CD4-positive, CD25-positive, alpha-beta regulatory T cell (primary cell): ENCODE results near the gene MARCHF3. TPM values are rescaled to one million over a fixed set of nuclear protein-coding genes. Genes with fewer than 3 reads are reported as not detected.
A peak's percentile ranks its signal among the peaks of the same experiment; 100 is the strongest.
"Not testable (repeated sequence)": the region's sequence is repeated elsewhere in the genome, so short reads cannot be mapped to it uniquely, and the experiment has no call there.

ENCODE experiments used
- ATAC-seq, 2 donors: fragments of 150-1000 bp; cut with Tn5 transposase; one replicate each; pipeline ENCODE4 v1.10.0; 2021; ENCODE audit warnings: low read depth in 2 of 2, moderate number of reproducible peaks in 2 of 2, moderate library complexity in 1 of 2
- DNase-seq, 3 donors: peaks; one replicate each; pipeline versions ENCODE4 v3.0.0 to v3.0.0-alpha.2; 2012 to 2022; ENCODE audit warnings: mixed read lengths in 1 of 3
- H3K27ac ChIP-seq: one replicate; pipeline ENCODE4 v1.7.0; 2013; ENCODE audit warnings: mild to moderate bottlenecking, low read length; ENCODE audit not compliant: insufficient read depth, poor library complexity, severe bottlenecking
- H3K27me3 ChIP-seq: one replicate; pipeline ENCODE4 v1.7.0; 2013; ENCODE audit warnings: low read length; ENCODE audit not compliant: control insufficient read depth, insufficient read depth
- H3K36me3 ChIP-seq: one replicate; pipeline ENCODE4 v1.7.0; 2013; ENCODE audit warnings: mild to moderate bottlenecking, low read length, moderate library complexity; ENCODE audit not compliant: control insufficient read depth, insufficient read depth
- H3K4me1 ChIP-seq: 2 replicates; pipeline ENCODE4 v1.7.0; 2013; ENCODE audit warnings: mild to moderate bottlenecking, low read length; ENCODE audit not compliant: insufficient read depth, control insufficient read depth, poor library complexity, severe bottlenecking
- H3K4me3 ChIP-seq: one replicate; pipeline ENCODE4 v1.7.0; 2013; ENCODE audit warnings: low read depth, mild to moderate bottlenecking, low read length, moderate library complexity
- H3K9me3 ChIP-seq, 2 experiments: 1 replicate in 1 of 2; 2 replicates in 1 of 2; pipeline ENCODE4 v1.7.0; 2013; ENCODE audit warnings: low read length in 2 of 2, mild to moderate bottlenecking in 1 of 2, moderate library complexity in 1 of 2; ENCODE audit not compliant: control insufficient read depth in 2 of 2
- H3K27ac Mint-ChIP-seq, 3 donors: one replicate each; pipeline ENCODE4 v1.8.0; 2020 to 2022; ENCODE audit warnings: mild to moderate bottlenecking in 3 of 3, mixed read lengths in 3 of 3, moderate library complexity in 2 of 3
- H3K27me3 Mint-ChIP-seq: one replicate; pipeline ENCODE4 v1.8.0; 2022; ENCODE audit warnings: mild to moderate bottlenecking, mixed read lengths
- H3K36me3 Mint-ChIP-seq: one replicate; pipeline ENCODE4 v1.8.0; 2020; ENCODE audit warnings: mixed read lengths
- H3K4me1 Mint-ChIP-seq, 4 donors: one replicate each; pipeline ENCODE4 v1.8.0; 2020 to 2022; ENCODE audit warnings: mixed read lengths in 4 of 4, mild to moderate bottlenecking in 1 of 4
- H3K4me3 Mint-ChIP-seq, 4 donors: one replicate each; pipeline ENCODE4 v1.8.0; 2020 to 2022; ENCODE audit warnings: mild to moderate bottlenecking in 4 of 4, mixed read lengths in 4 of 4, moderate library complexity in 3 of 4
- H3K9me3 Mint-ChIP-seq, 7 donors: one replicate each; pipeline ENCODE4 v1.8.0; 2020 to 2022; ENCODE audit warnings: mixed read lengths in 7 of 7, mild to moderate bottlenecking in 3 of 7, moderate library complexity in 2 of 7
- polyA plus RNA-seq, 4 donors: library from polyadenylated mRNA; unstranded; fragments of 300-500 nt; fragmentation: Illumina TruSeq; gene quantifications; one replicate each; pipeline ENCODE4 v1.2.3, GENCODE V29; 2021
- total RNA-seq: library from RNA; stranded (reverse); gene quantifications from one replicate; pipeline ENCODE4 v1.2.3, GENCODE V29; 2022

MARCHF3 gene
- total and polyA plus RNA-seq, 5 donors from 2014 or later, result 12.5 to 21.6 (median 15.2) TPM

- Mint-ChIP-seq H3K27me3 (peaks cover 16% of the 10 kb centered on the region), H3K4me3 (peak overlapping the region; percentile 93 to 98 (median 94)), H3K9me3 (peaks cover 0 to under 1% (median 0%) of the 10 kb centered on the region in 7 donors), H3K36me3 (peaks cover 4% of the 10 kb centered on the region), H3K27ac (peak overlapping the region; percentile 45 to 85 (median 81)), H3K4me1 (peaks cover 14 to 55% (median 28%) of the 10 kb centered on the region in 4 donors)
- H3K4me1 ChIP-seq, result peaks cover 34% of the 10 kb centered on the region
- H3K27ac ChIP-seq, result no peak overlapping the region
- H3K4me3 ChIP-seq, result peak overlapping the region; percentile 65
- peak in 1 of 3 donors; percentile 17 for DNase-seq
- no peaks in the 10 kb centered on the region for H3K9me3 ChIP-seq
- ATAC-seq, result no peak
- H3K27me3 ChIP-seq, result no peaks in the 10 kb centered on the region
- no peaks in the 10 kb centered on the region for H3K36me3 ChIP-seq
Observed at GRCh38 chr5:127028822-127029457, 1.4 kb downstream of the MARCHF3 start.

DNA sequence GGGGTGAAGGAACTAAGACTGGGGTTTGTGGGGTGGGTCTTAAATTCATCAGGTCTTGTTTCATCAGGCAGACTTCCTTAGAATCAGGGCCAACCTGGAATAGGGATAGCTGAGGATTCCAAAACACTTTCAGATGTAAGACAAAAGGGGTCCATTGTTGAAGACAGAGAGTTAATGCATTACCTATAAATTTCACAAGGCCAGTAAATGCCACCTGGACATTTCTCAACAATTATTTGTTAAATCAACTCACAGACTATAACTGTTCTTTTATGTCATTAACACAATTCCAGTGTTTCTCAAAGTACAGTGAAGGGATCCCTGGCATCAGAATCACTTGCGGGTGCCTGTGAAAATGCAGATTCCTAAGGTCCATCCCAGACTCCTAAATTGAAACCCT is 2.8 kb downstream of the MARCHF3 start:
- peaks cover 34% of the 10 kb centered on the region for H3K4me1 ChIP-seq
- DNase-seq (no peak), ATAC-seq (no peak)
- H3K36me3 ChIP-seq, result no peaks in the 10 kb centered on the region
- H3K27ac ChIP-seq, result no peak overlapping the region
- Mint-ChIP-seq H3K27ac (no peak overlapping the region), H3K4me1 (peaks cover 14 to 62% (median 28%) of the 10 kb centered on the region in 4 donors), H3K27me3 (peaks cover 12% of the 10 kb centered on the region), H3K9me3 (peaks cover 0 to 1% (median 0%) of the 10 kb centered on the region in 7 donors), H3K36me3 (peaks cover 5% of the 10 kb centered on the region), H3K4me3 (peak overlapping the region in 3 of 4 donors; percentile 21 to 80 (median 77))
- H3K27me3 ChIP-seq, result no peaks in the 10 kb centered on the region
- no peak overlapping the region for H3K4me3 ChIP-seq
- H3K9me3 ChIP-seq, result no peaks in the 10 kb centered on the region

- H3K4me3 Mint-ChIP-seq, result peak overlapping the region in 1 of 4 donors; percentile 77
- peaks cover 14 to 65% (median 28%) of the 10 kb centered on the region in 4 donors for H3K4me1 Mint-ChIP-seq
- H3K36me3 ChIP-seq, result no peaks in the 10 kb centered on the region
- H3K4me3 ChIP-seq, result no peak overlapping the region
- no peak overlapping the region for H3K27ac Mint-ChIP-seq
- H3K9me3 ChIP-seq, result no peaks in the 10 kb centered on the region
- no peaks in the 10 kb centered on the region for H3K27me3 ChIP-seq
- ATAC-seq (no peak), DNase-seq (no peak)
- peaks cover 28% of the 10 kb centered on the region for H3K4me1 ChIP-seq
- H3K27ac ChIP-seq, result no peak overlapping the region
- peaks cover 9% of the 10 kb centered on the region for H3K36me3 Mint-ChIP-seq
- peaks cover 0 to 1% (median 0%) of the 10 kb centered on the region in 7 donors for H3K9me3 Mint-ChIP-seq
- H3K27me3 Mint-ChIP-seq, result peaks cover 12% of the 10 kb centered on the region
Observed at GRCh38 chr5:127026166-127026565, 4.2 kb downstream of the MARCHF3 start.

GRCh38 chr5:127025467-127025866 is 4.9 kb downstream of the MARCHF3 start:
- Histone ChIP-seq H3K27me3 (no peaks in the 10 kb centered on the region), H3K4me1 (peaks cover 22% of the 10 kb centered on the region), H3K9me3 (no peaks in the 10 kb centered on the region), H3K4me3 (no peak overlapping the region), H3K27ac (no peak overlapping the region), H3K36me3 (no peaks in the 10 kb centered on the region)
- Mint-ChIP-seq H3K36me3 (peaks cover 9% of the 10 kb centered on the region), H3K9me3 (peaks cover 0 to 1% (median 0%) of the 10 kb centered on the region in 7 donors), H3K27ac (no peak overlapping the region), H3K4me1 (peaks cover 14 to 66% (median 29%) of the 10 kb centered on the region in 4 donors), H3K4me3 (peak overlapping the region in 1 of 4 donors; percentile 77), H3K27me3 (peaks cover 12% of the 10 kb centered on the region)
- no peak for DNase-seq
- no peak for ATAC-seq

DNA sequence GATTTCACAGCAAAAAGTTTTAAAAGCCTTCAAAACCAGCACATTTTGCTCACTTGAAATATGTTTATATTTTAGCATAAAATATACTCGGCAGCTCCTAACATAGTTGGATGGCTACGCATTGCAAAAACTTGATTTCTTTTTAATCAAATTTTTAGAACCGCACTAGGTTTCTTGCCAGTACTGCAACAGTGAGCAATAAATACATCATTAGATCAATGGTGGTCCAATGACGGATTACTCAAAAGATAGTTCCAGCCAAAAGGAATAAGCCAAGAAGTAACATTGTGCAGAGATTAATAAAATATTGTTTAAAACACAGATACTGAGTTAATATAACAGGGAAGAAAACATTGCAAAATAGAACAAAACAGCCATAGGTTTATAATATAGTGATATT is 5.5 kb downstream of the MARCHF3 start:
- Histone ChIP-seq H3K27me3 (no peaks in the 10 kb centered on the region), H3K27ac (no peak overlapping the region), H3K36me3 (no peaks in the 10 kb centered on the region), H3K4me1 (peaks cover 20% of the 10 kb centered on the region), H3K4me3 (no peak overlapping the region), H3K9me3 (no peaks in the 10 kb centered on the region)
- Mint-ChIP-seq H3K4me3 (no peak overlapping the region), H3K36me3 (peaks cover 9% of the 10 kb centered on the region), H3K4me1 (peaks cover 14 to 68% (median 32%) of the 10 kb centered on the region in 4 donors), H3K27ac (no peak overlapping the region), H3K27me3 (peaks cover 12% of the 10 kb centered on the region), H3K9me3 (peaks cover 0 to 1% (median 0%) of the 10 kb centered on the region in 7 donors)
- no peak for ATAC-seq
- no peak for DNase-seq

DNA sequence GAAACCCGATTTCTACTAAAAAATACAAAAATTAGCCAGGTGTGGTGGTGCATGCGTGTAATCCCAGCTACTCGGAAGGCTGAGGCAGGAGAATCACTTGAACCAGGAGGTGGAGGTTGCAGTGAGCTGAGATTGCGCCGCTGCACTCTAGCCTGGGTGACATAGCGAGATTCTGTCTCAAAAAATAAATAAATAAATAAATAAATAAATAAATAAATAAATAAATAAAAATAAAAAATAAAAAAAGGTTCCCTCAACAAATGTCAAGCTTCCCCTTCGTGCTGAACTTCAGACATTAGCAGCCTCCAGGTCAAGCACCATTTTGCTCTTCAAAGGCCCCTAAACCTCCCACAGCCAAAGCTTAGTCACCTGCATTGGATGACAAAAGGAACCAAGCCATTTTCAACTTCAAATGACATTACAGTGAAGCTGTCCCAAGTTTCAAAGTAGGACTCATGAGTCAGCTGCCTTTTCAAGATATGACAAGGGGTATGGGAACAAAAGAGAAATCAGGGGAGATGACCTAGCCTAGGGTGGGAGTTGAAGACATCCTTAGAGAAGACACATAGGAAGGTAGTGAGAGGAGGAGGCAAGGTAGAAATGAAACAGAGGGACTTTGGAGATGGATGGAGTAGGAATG is 6.7 kb downstream of the MARCHF3 start:
- not testable (repeated sequence) for H3K27me3 ChIP-seq, H3K27ac ChIP-seq, H3K27me3 Mint-ChIP-seq, ATAC-seq, DNase-seq, H3K9me3 Mint-ChIP-seq, H3K36me3 Mint-ChIP-seq, H3K36me3 ChIP-seq, H3K9me3 ChIP-seq, H3K4me3 ChIP-seq, H3K4me3 Mint-ChIP-seq, H3K4me1 ChIP-seq
- peak overlapping the region in 1 of 3 donors; percentile 28 for H3K27ac Mint-ChIP-seq
- peaks cover 8 to 63% (median 28%) of the 10 kb centered on the region in 4 donors for H3K4me1 Mint-ChIP-seq

DNA sequence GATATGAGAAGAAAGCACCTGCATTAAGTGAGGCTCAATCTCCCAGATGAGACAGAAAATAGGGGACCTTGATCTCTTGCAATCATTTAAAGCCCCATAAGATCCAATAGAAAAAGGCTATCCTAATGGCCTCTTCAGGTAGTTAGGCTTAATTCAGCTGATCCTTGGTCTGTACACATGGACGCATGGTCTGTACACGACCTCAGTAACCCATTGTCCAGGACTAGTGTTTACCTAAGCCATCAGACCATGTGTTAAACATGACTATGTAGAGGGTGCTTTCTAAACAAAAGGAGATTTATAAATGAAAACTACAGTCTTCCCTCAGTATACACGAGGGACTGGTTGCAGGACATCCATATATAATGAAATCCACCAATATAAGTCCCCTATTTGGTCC is 7.5 kb downstream of the MARCHF3 start:
- peaks cover 7 to 55% (median 25%) of the 10 kb centered on the region in 4 donors for H3K4me1 Mint-ChIP-seq
- peaks cover 9% of the 10 kb centered on the region for H3K36me3 Mint-ChIP-seq
- H3K4me1 ChIP-seq, result peaks cover 1% of the 10 kb centered on the region
- no peak overlapping the region for H3K4me3 ChIP-seq
- no peak for ATAC-seq
- H3K9me3 Mint-ChIP-seq, result peaks cover 0 to 1% (median 0%) of the 10 kb centered on the region in 7 donors
- no peaks in the 10 kb centered on the region for H3K27me3 Mint-ChIP-seq
- H3K27ac ChIP-seq, result no peak overlapping the region
- no peak for DNase-seq
- H3K9me3 ChIP-seq, result no peaks in the 10 kb centered on the region
- peak overlapping the region in 1 of 4 donors; percentile 3 for H3K4me3 Mint-ChIP-seq
- H3K36me3 ChIP-seq, result no peaks in the 10 kb centered on the region
- H3K27me3 ChIP-seq, result no peaks in the 10 kb centered on the region
- no peak overlapping the region for H3K27ac Mint-ChIP-seq
